GM23338 (cell line): ENCODE results near the gene OTOG. TPM values are rescaled to one million over a fixed set of nuclear protein-coding genes. Genes with fewer than 3 reads are reported as not detected.

Experiments used
- ATAC-seq: fragments of 200-7000 bp; cut with Tn5 transposase; 3 replicates; pipeline ENCODE4 v1.9.1; 2020
- DNase-seq: peaks from one replicate; pipeline ENCODE4 v3.0.0-alpha.2; 2015; ENCODE audit warnings: low spot score
- H2AFZ ChIP-seq: fragments of 200-600 bp; sonication (generic); 2 replicates; pipeline ENCODE4 v1.8.0; 2016; ENCODE audit warnings: antibody characterized with exemption, mild to moderate bottlenecking, moderate library complexity
- H3F3A ChIP-seq: fragments of 200-600 bp; sonication (generic); replicated peaks from 2 replicates; pipeline ENCODE4 v1.8.0; 2017; ENCODE audit warnings: antibody characterized with exemption, mixed run types, low read depth
- H3K27ac ChIP-seq: fragments of 200-600 bp; sonication (generic); 2 replicates; pipeline ENCODE4 v1.6.1; 2016; ENCODE audit warnings: low read depth
- H3K27me3 ChIP-seq: fragments of 200-600 bp; sonication (generic); 2 replicates; pipeline ENCODE4 v1.8.0; 2016; ENCODE audit warnings: mild to moderate bottlenecking, mixed run types, moderate library complexity; ENCODE audit not compliant: insufficient read depth
- H3K36me3 ChIP-seq: fragments of 200-600 bp; sonication (generic); 2 replicates; pipeline ENCODE4 v1.8.0; 2016; ENCODE audit warnings: mild to moderate bottlenecking; ENCODE audit not compliant: insufficient read depth
- H3K4me1 ChIP-seq: fragments of 200-600 bp; sonication (generic); 2 replicates; pipeline ENCODE4 v1.8.0; 2016; ENCODE audit warnings: mild to moderate bottlenecking, moderate library complexity; ENCODE audit not compliant: insufficient read depth
- H3K4me2 ChIP-seq: fragments of 200-600 bp; sonication (generic); 2 replicates; pipeline ENCODE4 v1.7.1; 2017; ENCODE audit warnings: mixed run types
- H3K4me3 ChIP-seq: fragments of 200-600 bp; sonication (generic); 2 replicates; pipeline ENCODE4 v1.6.1; 2016; ENCODE audit warnings: mixed run types
- H3K79me2 ChIP-seq: fragments of 200-600 bp; sonication (generic); replicated peaks from 2 replicates; pipeline ENCODE4 v1.8.0; 2017; ENCODE audit warnings: mild to moderate bottlenecking; ENCODE audit not compliant: insufficient read depth
- H3K9me2 ChIP-seq: fragments of 200-600 bp; sonication (generic); 2 replicates; pipeline ENCODE4 v1.8.0; 2017; ENCODE audit not compliant: insufficient read depth
- H4K20me1 ChIP-seq: fragments of 200-600 bp; sonication (generic); replicated peaks from 2 replicates; pipeline ENCODE4 v1.8.0; 2017; ENCODE audit warnings: mild to moderate bottlenecking; ENCODE audit not compliant: insufficient read depth
- H3K27ac Mint-ChIP-seq: 2 replicates; pipeline ENCODE4 v1.8.0; 2020; ENCODE audit warnings: inconsistent platforms, mild to moderate bottlenecking, moderate library complexity, mixed read lengths
- H3K27me3 Mint-ChIP-seq: 3 replicates; pipeline ENCODE4 v1.8.0; 2022; ENCODE audit warnings: low read depth, mild to moderate bottlenecking, moderate library complexity, mixed read lengths, inconsistent platforms; ENCODE audit not compliant: insufficient read depth, poor library complexity
- H3K36me3 Mint-ChIP-seq: 3 replicates; pipeline ENCODE4 v1.8.0; 2021; ENCODE audit warnings: low read depth, mild to moderate bottlenecking, inconsistent platforms, moderate library complexity, mixed read lengths
- H3K4me1 Mint-ChIP-seq: 3 replicates; pipeline ENCODE4 v1.8.0; 2020; ENCODE audit warnings: mild to moderate bottlenecking, inconsistent platforms, mixed read lengths
- H3K4me3 Mint-ChIP-seq: 3 replicates; pipeline ENCODE4 v1.8.0; 2021; ENCODE audit warnings: moderate library complexity, mild to moderate bottlenecking, inconsistent platforms, mixed read lengths
- H3K9me3 Mint-ChIP-seq: 3 replicates; pipeline ENCODE4 v1.8.0; 2020; ENCODE audit warnings: moderate library complexity, mild to moderate bottlenecking, inconsistent platforms, mixed read lengths
- EZH2 ChIP-seq: fragments of 200-600 bp; sonication (generic); IDR thresholded peaks from one replicate; pipeline ENCODE4 v1.8.0; 2017; ENCODE audit warnings: antibody characterized with exemption, mild to moderate bottlenecking, low read depth; ENCODE audit not compliant: unreplicated experiment
- POLR2AphosphoS5 ChIP-seq: IDR thresholded peaks from 2 replicates; pipeline ENCODE4 v1.6.1; 2016; ENCODE audit warnings: antibody characterized with exemption, low read depth
- STAT1 ChIP-seq: IDR thresholded peaks from one replicate; pipeline ENCODE4 v1.6.1; 2016; ENCODE audit warnings: antibody characterized with exemption; ENCODE audit not compliant: unreplicated experiment
- ZNF114 ChIP-seq: fragments of 250-450 bp; sonication (Bioruptor Pico); IDR thresholded peaks from 2 replicates; pipeline ENCODE4 v1.5.0; 2020; ENCODE audit warnings: mild to moderate bottlenecking, moderate library complexity
- ZNF331 ChIP-seq: fragments of 250-450 bp; sonication (Bioruptor Pico); IDR thresholded peaks from 2 replicates; pipeline ENCODE4 v1.5.0; 2020; ENCODE audit warnings: low read depth, mild to moderate bottlenecking, moderate library complexity
- polyA plus RNA-seq: library from polyadenylated mRNA; unstranded; fragments of >200 nt; fragmentation: Nextera tagmentation; extraction: Ambion mirVana; gene quantifications from 2 replicates; pipeline ENCODE4 v1.2.1, GENCODE V29; 2016
- total RNA-seq: library from RNA; depleted of rRNA; stranded (reverse); fragments of >200 nt; shearing (Covaris generic); gene quantifications from 2 replicates; pipeline ENCODE4 v1.2.3, GENCODE V29; 2014
- TF ChIP-seq, protein P1 (sequence below): IDR thresholded peaks from 2 replicates; pipeline ENCODE4 v1.6.1; 2016; ENCODE audit warnings: antibody characterized with exemption
- TF ChIP-seq, protein P2 (sequence below): fragments of 250-450 bp; sonication (Bioruptor Pico); IDR thresholded peaks from 2 replicates; pipeline ENCODE4 v1.5.0; 2020; ENCODE audit warnings: mild to moderate bottlenecking, moderate library complexity
- TF ChIP-seq, protein P3 (sequence below), 2 experiments: fragments of 200-600 bp in 1 of 2; sonication (generic) in 1 of 2; conservative IDR thresholded peaks; 2 replicates each; pipeline versions ENCODE4 v1.5.1 to v1.6.1; 2016 to 2017; ENCODE audit warnings: antibody characterized with exemption in 2 of 2, low read depth in 2 of 2, mild to moderate bottlenecking in 2 of 2, moderate library complexity in 1 of 2

OTOG gene
- total and polyA plus RNA-seq, 2 experiments from 2014 or later = 0.40 to 0.52 TPM

DNA sequence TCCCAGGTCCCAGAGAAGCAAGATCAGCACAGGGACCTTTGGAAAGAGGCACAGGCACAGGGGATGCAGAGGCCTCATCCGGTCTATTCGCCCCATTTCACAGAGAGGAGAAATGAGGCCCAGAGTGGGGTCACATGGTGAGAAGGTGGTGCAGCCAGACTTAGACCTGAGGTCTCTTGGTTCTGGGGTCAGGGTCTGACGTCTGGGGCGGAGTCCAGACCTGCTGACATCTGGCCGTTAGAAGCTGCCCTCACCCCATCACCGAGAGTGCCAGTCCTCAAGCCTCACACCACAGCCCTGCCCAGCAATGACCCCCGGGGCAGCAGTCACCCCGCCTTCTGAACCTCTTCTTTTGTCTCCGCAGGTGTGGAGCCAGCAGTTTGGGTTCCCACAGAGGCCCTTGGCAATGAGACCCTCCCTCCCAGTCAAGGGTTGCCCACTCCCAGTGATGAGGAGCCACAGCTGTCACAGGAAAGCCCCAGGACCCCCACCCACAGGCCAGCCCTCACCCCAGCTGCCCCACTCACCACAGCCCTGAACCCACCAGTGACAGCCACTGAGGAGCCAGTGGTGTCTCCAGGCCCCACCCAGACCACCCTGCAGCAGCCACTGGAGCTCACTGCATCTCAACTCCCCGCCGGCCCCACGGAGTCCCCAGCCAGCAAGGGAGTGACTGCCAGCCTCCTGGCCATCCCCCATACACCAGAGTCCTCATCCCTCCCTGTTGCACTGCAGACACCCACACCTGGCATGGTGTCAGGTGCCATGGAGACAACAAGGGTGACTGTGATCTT lies 62.4 kb downstream of the OTOG start:
- Histone ChIP-seq H3K4me2 (no peak overlapping the region), H3K4me3 (no peak overlapping the region), H3K4me1 (no peaks in the 10 kb centered on the region), H2AFZ (no peak overlapping the region), H3K36me3 (no peaks in the 10 kb centered on the region), H3K27me3 (no peaks in the 10 kb centered on the region), H3K79me2 (no peaks in the 10 kb centered on the region), H4K20me1 (no peaks in the 10 kb centered on the region), H3K9me2 (no peaks in the 10 kb centered on the region), H3K27ac (no peak overlapping the region), H3F3A (no peaks in the 10 kb centered on the region)
- no peak overlapping the region for H3K27ac Mint-ChIP-seq
- H3K27me3 Mint-ChIP-seq = peaks cover 7% of the 10 kb centered on the region
- DNase-seq (no peak), ATAC-seq (no peak)
- peaks cover 4% of the 10 kb centered on the region; the same call in 2 of the 3 replicates for H3K4me1 Mint-ChIP-seq
- H3K4me3 Mint-ChIP-seq = no peak overlapping the region
- H3K36me3 Mint-ChIP-seq = no peaks in the 10 kb centered on the region
- no peaks in the 10 kb centered on the region for H3K9me3 Mint-ChIP-seq
- TF ChIP-seq STAT1 = no peak
- no peak for TF ChIP-seq ZNF114 (CRISPR knock-in tag)
- no peak for TF ChIP-seq ZNF331 (CRISPR knock-in tag)
- TF ChIP-seq, protein P1, sequence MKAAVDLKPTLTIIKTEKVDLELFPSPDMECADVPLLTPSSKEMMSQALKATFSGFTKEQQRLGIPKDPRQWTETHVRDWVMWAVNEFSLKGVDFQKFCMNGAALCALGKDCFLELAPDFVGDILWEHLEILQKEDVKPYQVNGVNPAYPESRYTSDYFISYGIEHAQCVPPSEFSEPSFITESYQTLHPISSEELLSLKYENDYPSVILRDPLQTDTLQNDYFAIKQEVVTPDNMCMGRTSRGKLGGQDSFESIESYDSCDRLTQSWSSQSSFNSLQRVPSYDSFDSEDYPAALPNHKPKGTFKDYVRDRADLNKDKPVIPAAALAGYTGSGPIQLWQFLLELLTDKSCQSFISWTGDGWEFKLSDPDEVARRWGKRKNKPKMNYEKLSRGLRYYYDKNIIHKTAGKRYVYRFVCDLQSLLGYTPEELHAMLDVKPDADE = no peak
- TF ChIP-seq, protein P2, sequence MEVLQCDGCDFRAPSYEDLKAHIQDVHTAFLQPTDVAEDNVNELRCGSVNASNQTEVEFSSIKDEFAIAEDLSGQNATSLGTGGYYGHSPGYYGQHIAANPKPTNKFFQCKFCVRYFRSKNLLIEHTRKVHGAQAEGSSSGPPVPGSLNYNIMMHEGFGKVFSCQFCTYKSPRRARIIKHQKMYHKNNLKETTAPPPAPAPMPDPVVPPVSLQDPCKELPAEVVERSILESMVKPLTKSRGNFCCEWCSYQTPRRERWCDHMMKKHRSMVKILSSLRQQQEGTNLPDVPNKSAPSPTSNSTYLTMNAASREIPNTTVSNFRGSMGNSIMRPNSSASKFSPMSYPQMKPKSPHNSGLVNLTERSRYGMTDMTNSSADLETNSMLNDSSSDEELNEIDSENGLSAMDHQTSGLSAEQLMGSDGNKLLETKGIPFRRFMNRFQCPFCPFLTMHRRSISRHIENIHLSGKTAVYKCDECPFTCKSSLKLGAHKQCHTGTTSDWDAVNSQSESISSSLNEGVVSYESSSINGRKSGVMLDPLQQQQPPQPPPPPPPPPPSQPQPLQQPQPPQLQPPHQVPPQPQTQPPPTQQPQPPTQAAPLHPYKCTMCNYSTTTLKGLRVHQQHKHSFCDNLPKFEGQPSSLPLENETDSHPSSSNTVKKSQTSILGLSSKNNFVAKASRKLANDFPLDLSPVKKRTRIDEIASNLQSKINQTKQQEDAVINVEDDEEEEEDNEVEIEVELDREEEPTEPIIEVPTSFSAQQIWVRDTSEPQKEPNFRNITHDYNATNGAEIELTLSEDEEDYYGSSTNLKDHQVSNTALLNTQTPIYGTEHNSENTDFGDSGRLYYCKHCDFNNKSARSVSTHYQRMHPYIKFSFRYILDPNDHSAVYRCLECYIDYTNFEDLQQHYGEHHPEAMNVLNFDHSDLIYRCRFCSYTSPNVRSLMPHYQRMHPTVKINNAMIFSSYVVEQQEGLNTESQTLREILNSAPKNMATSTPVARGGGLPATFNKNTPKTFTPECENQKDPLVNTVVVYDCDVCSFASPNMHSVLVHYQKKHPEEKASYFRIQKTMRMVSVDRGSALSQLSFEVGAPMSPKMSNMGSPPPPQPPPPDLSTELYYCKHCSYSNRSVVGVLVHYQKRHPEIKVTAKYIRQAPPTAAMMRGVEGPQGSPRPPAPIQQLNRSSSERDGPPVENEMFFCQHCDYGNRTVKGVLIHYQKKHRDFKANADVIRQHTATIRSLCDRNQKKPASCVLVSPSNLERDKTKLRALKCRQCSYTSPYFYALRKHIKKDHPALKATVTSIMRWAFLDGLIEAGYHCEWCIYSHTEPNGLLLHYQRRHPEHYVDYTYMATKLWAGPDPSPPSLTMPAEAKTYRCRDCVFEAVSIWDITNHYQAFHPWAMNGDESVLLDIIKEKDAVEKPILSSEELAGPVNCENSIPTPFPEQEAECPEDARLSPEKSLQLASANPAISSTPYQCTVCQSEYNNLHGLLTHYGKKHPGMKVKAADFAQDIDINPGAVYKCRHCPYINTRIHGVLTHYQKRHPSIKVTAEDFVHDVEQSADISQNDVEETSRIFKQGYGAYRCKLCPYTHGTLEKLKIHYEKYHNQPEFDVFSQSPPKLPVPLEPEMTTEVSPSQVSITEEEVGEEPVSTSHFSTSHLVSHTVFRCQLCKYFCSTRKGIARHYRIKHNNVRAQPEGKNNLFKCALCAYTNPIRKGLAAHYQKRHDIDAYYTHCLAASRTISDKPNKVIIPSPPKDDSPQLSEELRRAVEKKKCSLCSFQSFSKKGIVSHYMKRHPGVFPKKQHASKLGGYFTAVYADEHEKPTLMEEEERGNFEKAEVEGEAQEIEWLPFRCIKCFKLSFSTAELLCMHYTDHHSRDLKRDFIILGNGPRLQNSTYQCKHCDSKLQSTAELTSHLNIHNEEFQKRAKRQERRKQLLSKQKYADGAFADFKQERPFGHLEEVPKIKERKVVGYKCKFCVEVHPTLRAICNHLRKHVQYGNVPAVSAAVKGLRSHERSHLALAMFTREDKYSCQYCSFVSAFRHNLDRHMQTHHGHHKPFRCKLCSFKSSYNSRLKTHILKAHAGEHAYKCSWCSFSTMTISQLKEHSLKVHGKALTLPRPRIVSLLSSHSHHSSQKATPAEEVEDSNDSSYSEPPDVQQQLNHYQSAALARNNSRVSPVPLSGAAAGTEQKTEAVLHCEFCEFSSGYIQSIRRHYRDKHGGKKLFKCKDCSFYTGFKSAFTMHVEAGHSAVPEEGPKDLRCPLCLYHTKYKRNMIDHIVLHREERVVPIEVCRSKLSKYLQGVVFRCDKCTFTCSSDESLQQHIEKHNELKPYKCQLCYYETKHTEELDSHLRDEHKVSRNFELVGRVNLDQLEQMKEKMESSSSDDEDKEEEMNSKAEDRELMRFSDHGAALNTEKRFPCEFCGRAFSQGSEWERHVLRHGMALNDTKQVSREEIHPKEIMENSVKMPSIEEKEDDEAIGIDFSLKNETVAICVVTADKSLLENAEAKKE (CRISPR knock-in tag) = no peak
- TF ChIP-seq POLR2AphosphoS5 = no peak
- TF ChIP-seq, protein P3, sequence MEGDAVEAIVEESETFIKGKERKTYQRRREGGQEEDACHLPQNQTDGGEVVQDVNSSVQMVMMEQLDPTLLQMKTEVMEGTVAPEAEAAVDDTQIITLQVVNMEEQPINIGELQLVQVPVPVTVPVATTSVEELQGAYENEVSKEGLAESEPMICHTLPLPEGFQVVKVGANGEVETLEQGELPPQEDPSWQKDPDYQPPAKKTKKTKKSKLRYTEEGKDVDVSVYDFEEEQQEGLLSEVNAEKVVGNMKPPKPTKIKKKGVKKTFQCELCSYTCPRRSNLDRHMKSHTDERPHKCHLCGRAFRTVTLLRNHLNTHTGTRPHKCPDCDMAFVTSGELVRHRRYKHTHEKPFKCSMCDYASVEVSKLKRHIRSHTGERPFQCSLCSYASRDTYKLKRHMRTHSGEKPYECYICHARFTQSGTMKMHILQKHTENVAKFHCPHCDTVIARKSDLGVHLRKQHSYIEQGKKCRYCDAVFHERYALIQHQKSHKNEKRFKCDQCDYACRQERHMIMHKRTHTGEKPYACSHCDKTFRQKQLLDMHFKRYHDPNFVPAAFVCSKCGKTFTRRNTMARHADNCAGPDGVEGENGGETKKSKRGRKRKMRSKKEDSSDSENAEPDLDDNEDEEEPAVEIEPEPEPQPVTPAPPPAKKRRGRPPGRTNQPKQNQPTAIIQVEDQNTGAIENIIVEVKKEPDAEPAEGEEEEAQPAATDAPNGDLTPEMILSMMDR (conservative IDR thresholded peaks at IDR 0.05; ENCODE audit: low read depth in 2 of 2) = no peak
- TF ChIP-seq EZH2 = no peak
